Activated CD4-positive, alpha-beta T cell treated with anti-CD3 and anti-CD28 coated beads, Interleukin-2, amount 50 U/mL, for 24 hours (primary cell): Measurements from ENCODE around the gene TRPM8.
"Not testable (repeated sequence)": the region's sequence is repeated elsewhere in the genome, so short reads cannot be mapped to it uniquely, and the experiment has no call there.

Source experiments
- DNase-seq, 2 donors: peaks; one replicate each; pipeline ENCODE4 v3.0.0-alpha.2; 2020; ENCODE audit warnings: low read depth in 1 of 2, low spot score in 1 of 2

TRPM8 gene

DNA sequence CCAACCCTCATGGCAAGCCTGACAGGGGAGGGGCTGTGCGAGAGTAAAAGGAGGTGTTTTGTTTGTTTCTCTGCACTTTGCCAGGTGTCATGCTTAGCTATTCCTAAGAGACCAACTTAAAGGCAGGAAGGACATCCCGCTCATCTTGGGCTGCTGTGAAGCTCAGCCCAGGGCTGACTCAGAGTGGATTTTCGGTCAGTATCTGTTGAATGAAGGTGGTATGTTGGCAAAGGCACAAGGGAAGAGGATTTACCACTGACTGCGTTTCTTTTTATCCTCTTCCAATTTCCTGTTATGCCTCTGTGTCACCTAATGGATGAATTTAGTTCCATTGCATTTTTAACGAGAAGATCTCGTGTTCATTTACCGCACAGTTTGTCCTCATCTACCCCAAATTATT, 18.9 kb downstream of the TRPM8 start:
- no peak for DNase-seq

- no peak for DNase-seq
Measured at GRCh38 chr2:233938676-233939370, 21.6 kb downstream of the TRPM8 start.

- DNase-seq, result no peak
Measured at GRCh38 chr2:233940376-233941276, 23.5 kb downstream of the TRPM8 start.

DNA sequence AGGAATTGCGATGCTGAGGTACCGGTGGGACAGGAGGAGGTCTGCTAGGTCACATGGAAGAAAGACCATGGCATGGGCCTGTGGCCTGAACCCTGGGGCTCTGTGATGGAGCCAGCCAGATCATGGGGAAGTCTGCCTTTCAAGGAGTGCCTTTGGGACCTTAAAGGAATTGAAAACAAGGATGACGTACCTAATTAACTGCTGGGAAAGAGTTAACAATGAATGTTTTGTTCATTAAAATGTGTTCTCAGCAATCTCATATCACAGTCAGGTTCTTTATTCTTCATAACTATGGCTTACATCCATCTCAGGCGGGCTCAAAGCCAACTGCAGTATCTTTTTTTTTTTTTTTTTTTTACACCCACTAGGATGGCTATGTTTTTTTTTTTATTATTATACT, 25.6 kb downstream of the TRPM8 start:
- no peak for DNase-seq

DNA sequence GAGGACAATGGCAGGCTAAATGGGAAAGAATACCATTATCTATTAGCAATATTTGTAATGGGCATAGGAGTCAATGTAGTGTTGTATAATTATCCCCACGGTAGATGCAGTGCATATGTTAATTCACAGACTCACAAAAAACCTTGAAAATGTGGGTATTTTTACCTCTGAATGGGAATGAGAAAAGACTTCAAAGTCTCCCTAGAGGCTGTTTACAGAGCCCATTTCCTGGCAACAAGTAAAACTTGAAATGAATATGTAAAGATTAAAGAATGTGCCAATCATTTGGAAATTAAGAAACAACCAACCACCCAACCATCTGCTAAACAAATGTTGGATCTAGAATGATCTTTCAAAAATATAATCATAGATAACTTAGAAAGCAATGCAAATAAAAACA, 27.1 kb downstream of the TRPM8 start:
- no peak for DNase-seq

DNA sequence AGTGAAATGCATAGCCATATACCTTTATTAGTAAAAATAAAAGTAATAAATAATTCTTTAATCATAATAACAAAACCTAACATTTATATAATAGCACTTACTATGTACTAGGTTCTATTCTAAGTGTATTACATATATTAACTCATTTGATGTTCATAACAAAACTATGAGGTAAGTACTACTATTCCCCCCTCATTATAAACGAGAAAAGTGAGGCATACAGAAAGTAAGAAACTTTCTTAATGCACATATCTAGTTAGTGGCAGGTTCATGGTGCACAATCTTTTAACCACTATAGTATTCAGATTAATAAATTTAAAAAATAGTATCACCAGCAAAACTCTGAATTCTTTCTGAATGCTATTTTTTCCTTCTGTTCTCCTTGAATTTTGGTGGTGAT, 27.5 kb downstream of the TRPM8 start:
- DNase-seq, result no peak

DNA sequence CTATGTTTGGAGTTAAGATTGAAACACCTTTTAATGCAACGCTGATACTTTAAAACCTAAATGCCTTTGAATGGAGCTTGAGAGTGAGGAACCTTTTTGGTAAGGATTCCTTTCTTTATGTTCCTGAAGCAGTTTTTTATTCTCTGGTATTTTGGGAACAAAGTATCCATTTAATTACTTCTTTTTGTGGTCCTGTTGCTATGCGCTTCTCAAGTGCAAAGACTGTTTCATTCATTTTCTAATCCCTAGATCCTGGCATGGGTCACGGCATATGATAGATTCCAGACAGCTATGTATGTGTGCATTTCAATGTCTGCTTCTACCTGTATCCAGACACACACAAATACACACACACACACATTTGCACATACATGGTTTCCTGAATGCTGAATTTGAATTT, 28.0 kb downstream of the TRPM8 start:
- no peak for DNase-seq

GRCh38 chr2:233950078-233950825, 33.1 kb downstream of the TRPM8 start:
- DNase-seq, result no peak

GRCh38 chr2:233952335-233952734, 35.2 kb downstream of the TRPM8 start:
- DNase-seq, result no peak

DNA sequence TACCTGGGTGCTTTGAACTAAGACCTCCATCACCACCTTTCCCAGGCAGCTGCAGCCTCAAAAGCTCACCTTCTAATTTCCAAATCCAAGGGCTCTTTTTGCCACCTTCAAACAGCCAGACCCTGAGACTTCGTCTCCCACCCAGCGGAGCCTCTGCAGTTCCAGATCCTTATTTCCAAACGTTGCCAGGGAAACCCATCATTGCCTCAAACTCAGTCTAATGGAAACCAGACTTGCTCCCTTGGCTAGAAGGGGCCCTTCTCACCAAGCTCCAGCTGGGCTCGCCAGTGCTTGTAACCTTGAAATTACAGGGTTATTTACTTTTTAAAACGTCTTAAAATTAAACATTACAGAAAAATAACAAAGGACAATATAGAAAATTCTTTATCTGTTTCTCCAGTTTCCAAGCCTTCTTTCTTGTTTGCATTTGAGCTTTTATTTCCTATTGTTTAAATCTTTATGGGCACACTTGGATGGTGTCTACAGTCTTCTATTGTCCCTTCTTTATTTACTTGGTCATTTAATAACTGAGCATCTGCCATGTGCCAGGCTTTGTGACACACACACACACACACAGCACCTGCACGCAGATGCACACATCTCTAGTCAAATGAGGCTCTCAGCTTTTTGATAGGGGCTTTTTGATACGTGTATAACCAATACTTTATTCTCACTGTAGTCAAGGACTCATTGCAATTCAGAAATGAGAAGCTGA, 36.1 kb downstream of the TRPM8 start:
- no peak for DNase-seq

- no peak for DNase-seq
Measured at GRCh38 chr2:233960203-233960602, 43.0 kb downstream of the TRPM8 start.

GRCh38 chr2:233961905-233962304, 44.7 kb downstream of the TRPM8 start:
- no peak for DNase-seq

DNA sequence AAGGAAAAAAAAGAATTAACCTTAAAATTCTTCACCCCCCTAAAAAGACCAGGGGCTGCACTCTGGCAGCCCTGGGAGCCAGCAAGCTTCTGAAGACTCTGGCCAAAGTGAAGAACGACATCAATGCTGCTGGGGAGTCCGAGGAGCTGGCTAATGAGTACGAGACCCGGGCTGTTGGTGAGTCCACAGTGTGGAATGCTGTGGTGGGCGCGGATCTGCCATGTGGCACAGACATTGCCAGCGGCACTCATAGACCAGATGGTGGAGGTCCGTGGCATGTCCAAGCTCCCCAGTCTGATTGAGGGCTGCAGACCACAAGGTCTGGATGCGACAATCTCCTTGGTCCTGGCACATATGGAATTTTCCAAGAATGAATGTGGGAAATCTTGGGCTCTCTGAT, 47.4 kb downstream of the TRPM8 start:
- DNase-seq, result no peak

GRCh38 chr2:233965032-233965603, 47.9 kb downstream of the TRPM8 start:
- DNase-seq, result no peak

DNA sequence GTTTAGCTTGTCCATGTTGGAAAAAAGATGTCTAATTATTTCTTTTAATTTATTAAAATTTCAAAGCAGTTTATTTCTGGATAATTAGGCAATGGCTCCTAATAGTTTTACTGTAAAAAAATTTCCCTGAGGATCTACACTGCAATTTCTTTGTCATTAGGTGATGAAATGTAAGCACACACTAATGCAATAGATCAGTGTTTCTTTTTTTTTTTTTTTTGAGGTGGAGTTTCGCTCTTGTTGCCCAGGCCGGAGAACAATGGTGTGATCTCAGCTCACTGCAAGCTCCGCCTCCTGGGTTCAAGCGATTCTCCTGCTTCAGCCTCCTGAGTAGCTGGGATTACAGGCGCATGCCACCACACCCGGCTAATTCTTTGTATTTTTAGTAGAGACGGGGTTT, 48.5 kb downstream of the TRPM8 start:
- DNase-seq, result not testable (repeated sequence)

- DNase-seq, result no peak
Measured at GRCh38 chr2:233966388-233966787, 49.2 kb downstream of the TRPM8 start.

GRCh38 chr2:233967164-233967563, 50.0 kb downstream of the TRPM8 start:
- DNase-seq, result no peak

DNA sequence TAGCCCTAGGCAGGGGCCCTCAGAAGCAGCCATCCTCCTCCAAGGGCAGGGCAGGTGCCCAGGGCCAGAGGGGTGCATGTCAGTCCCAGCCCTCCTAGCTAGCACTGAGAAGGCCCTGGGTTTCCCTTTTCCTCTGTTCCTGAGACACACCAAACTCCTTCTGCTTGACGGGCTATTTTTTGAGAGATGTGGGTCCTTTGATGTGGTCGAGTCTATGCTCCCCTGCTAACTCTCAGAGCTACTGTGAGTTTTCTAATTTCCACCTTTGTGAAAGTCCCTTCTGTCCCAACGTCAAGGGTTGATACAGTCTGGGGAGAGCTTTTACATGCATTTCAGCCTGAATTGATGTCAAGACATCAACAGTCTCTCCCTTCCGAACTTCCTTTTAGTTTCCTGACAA, 51.4 kb downstream of the TRPM8 start:
- DNase-seq, result no peak

GRCh38 chr2:233972460-233972859, 55.3 kb downstream of the TRPM8 start:
- not testable (repeated sequence) for DNase-seq

GRCh38 chr2:233972941-233973575, 55.9 kb downstream of the TRPM8 start:
- no peak for DNase-seq
